Measurements from ENCODE around the gene IL17C.

- TF ChIP-seq, protein P1, sequence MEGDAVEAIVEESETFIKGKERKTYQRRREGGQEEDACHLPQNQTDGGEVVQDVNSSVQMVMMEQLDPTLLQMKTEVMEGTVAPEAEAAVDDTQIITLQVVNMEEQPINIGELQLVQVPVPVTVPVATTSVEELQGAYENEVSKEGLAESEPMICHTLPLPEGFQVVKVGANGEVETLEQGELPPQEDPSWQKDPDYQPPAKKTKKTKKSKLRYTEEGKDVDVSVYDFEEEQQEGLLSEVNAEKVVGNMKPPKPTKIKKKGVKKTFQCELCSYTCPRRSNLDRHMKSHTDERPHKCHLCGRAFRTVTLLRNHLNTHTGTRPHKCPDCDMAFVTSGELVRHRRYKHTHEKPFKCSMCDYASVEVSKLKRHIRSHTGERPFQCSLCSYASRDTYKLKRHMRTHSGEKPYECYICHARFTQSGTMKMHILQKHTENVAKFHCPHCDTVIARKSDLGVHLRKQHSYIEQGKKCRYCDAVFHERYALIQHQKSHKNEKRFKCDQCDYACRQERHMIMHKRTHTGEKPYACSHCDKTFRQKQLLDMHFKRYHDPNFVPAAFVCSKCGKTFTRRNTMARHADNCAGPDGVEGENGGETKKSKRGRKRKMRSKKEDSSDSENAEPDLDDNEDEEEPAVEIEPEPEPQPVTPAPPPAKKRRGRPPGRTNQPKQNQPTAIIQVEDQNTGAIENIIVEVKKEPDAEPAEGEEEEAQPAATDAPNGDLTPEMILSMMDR (IDR thresholded peaks at IDR 0.05; ENCODE audit: poor library complexity) = no peak
- TF ChIP-seq EZH2 (IDR thresholded peaks at IDR 0.05; ENCODE audit: borderline replicate concordance) (no peak), EZH2phosphoT487 (IDR thresholded peaks at IDR 0.05; ENCODE audit: low read depth, severe bottlenecking, unreplicated experiment) (no peak)
These were observed 4.7 kb downstream of the IL17C start for GRCh38 chr16:88642881-88643643.
